Activated CD8-positive, alpha-beta memory T cell treated with anti-CD3 and anti-CD28 coated beads, Interleukin-2, amount 50 U/mL, for 48 hours (primary cell): ENCODE measurements around the gene SPOCK2.
"Not testable (repeated sequence)": the region's sequence is repeated elsewhere in the genome, so short reads cannot be mapped to it uniquely, and the experiment has no call there.

ENCODE experiments used
- DNase-seq: peaks from one replicate; pipeline ENCODE4 v3.0.0-alpha.2; 2020

Gene SPOCK2

GRCh38 chr10:72087969-72088888 lies at the start of gene SPOCK2:
Gene SPOCK2, minus strand, starts transcription at chr10:72088551. Its CDS starts 223 bp downstream, at chr10:72088328.
- DNase-seq: peak; percentile 82

GRCh38 chr10:72137583-72137982 lies 49.2 kb upstream of the SPOCK2 start:
- DNase-seq: no peak

GRCh38 chr10:72136225-72136624 lies 47.9 kb upstream of the SPOCK2 start:
- DNase-seq: not testable (repeated sequence)

- no peak for DNase-seq
Observed at GRCh38 chr10:72134785-72135767, 46.7 kb upstream of the SPOCK2 start.

- no peak for DNase-seq
Observed at GRCh38 chr10:72133517-72133916, 45.2 kb upstream of the SPOCK2 start.

- DNase-seq: no peak
Observed at GRCh38 chr10:72132854-72133253, 44.5 kb upstream of the SPOCK2 start.

GRCh38 chr10:72127571-72127970 lies 39.2 kb upstream of the SPOCK2 start:
- no peak for DNase-seq

- no peak for DNase-seq
Observed at GRCh38 chr10:72126872-72127232, 38.5 kb upstream of the SPOCK2 start.

GRCh38 chr10:72126184-72126871 lies 38.0 kb upstream of the SPOCK2 start:
- no peak for DNase-seq

GRCh38 chr10:72124989-72125388 lies 36.6 kb upstream of the SPOCK2 start:
- no peak for DNase-seq

- DNase-seq: no peak
Observed at GRCh38 chr10:72124381-72124780, 36.0 kb upstream of the SPOCK2 start.

- DNase-seq: no peak
Observed at GRCh38 chr10:72123616-72124015, 35.3 kb upstream of the SPOCK2 start.

- no peak for DNase-seq
Observed at GRCh38 chr10:72122221-72122620, 33.9 kb upstream of the SPOCK2 start.

GRCh38 chr10:72121389-72121788 lies 33.0 kb upstream of the SPOCK2 start:
- no peak for DNase-seq

GRCh38 chr10:72116372-72116771 lies 28.0 kb upstream of the SPOCK2 start:
- DNase-seq: no peak

- no peak for DNase-seq
Observed at GRCh38 chr10:72114706-72115450, 26.5 kb upstream of the SPOCK2 start.

- no peak for DNase-seq
Observed at GRCh38 chr10:72110673-72111401, 22.5 kb upstream of the SPOCK2 start.

- no peak for DNase-seq
Observed at GRCh38 chr10:72109636-72110157, 21.3 kb upstream of the SPOCK2 start.

GRCh38 chr10:72108830-72109635 lies 20.7 kb upstream of the SPOCK2 start:
- no peak for DNase-seq

GRCh38 chr10:72108004-72108370 lies 19.6 kb upstream of the SPOCK2 start:
- DNase-seq: not testable (repeated sequence)
